Activated T-cell treated with anti-CD3 and anti-CD28 coated beads, Interleukin-2, amount 50 U/mL, for 24 hours (primary cell): Measurements from ENCODE around the gene PTPRS.

Experiments used
- DNase-seq: peaks from one replicate; pipeline ENCODE4 v3.0.0-alpha.2; 2020
- H3K27ac Mint-ChIP-seq: 2 replicates; pipeline ENCODE4 v1.8.0; 2020; ENCODE audit warnings: mild to moderate bottlenecking, mixed read lengths
- H3K27me3 Mint-ChIP-seq: 2 replicates; pipeline ENCODE4 v1.8.0; 2020; ENCODE audit warnings: mixed read lengths
- H3K36me3 Mint-ChIP-seq: 2 replicates; pipeline ENCODE4 v1.8.0; 2020; ENCODE audit warnings: low read depth, mixed read lengths
- H3K4me1 Mint-ChIP-seq: 2 replicates; pipeline ENCODE4 v1.8.0; 2020; ENCODE audit warnings: low read depth, mixed read lengths
- H3K4me3 Mint-ChIP-seq: 2 replicates; pipeline ENCODE4 v1.8.0; 2020; ENCODE audit warnings: mild to moderate bottlenecking, moderate library complexity, mixed read lengths
- H3K9me3 Mint-ChIP-seq: 2 replicates; pipeline ENCODE4 v1.8.0; 2020; ENCODE audit warnings: mixed read lengths

PTPRS gene

DNA sequence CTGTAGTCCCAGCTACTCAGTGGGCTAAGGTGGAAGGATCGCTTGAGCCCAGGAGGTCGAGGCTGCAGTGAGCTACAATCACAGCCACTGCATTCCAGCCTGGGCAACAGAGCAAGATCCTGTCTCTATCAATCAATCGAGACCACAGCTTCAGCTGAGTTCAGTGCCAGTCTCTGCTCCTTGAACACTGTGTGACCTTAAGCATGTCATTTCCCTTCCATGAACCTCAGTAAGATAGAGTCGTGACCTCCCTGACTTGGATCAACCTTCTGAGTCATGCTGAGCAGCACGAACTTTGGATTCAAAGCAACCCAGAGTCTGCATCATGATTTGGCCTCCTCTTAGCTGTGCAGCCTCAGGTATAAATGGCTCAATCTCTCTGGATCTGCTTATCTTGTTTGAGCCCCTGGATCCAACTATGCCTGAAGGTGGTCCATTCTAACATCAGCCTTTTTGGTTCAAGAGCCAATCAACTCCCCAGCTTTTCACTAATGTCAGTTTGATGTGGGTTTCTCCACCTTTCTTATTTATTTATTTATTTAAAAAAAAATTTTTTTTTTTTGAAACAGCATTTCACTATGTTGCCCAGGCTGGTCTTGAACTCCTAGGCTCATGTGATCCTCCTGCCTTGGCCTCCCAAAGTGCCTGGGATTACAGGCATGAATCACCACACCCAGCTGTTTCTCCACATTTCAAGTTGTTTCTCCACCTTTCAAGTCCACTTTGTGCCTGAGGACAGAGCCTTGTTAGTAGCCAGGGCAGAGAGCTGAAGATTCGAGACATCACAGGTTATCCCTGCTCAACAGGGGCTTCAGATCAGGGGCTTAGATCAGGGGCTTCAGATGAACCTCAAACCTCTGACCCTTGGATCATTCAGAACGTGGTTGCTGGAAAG, 26.4 kb downstream of the PTPRS start:
- Mint-ChIP-seq H3K27me3 (peaks cover 10% of the 10 kb centered on the region), H3K36me3 (no peaks in the 10 kb centered on the region), H3K4me3 (no peak overlapping the region), H3K4me1 (no peaks in the 10 kb centered on the region), H3K9me3 (no peaks in the 10 kb centered on the region), H3K27ac (no peak overlapping the region)
- no peak for DNase-seq

DNA sequence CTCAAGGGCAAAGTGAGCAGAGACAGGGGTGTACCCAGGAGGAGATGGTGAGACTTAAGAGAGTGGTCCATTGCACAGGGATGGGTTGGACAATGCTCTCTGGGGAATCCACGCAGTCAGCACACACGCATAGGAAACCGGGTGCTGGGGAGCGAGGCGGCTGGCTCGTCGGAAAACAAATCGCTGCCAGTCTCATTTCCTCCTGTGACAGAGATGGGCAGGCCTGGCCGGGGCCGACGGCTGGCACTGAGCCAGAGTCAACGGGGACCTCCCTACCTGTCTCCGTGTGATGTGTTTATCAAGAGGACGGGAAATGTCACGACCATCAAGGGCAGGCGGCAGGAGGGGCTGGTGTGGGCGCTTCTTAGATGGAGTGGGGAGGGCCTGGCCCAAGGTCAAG, 27.3 kb downstream of the PTPRS start:
- no peak overlapping the region for H3K27ac Mint-ChIP-seq
- H3K4me1 Mint-ChIP-seq: no peaks in the 10 kb centered on the region
- peaks cover 10% of the 10 kb centered on the region for H3K27me3 Mint-ChIP-seq
- no peak overlapping the region for H3K4me3 Mint-ChIP-seq
- H3K36me3 Mint-ChIP-seq: no peaks in the 10 kb centered on the region
- H3K9me3 Mint-ChIP-seq: no peaks in the 10 kb centered on the region
- no peak for DNase-seq

DNA sequence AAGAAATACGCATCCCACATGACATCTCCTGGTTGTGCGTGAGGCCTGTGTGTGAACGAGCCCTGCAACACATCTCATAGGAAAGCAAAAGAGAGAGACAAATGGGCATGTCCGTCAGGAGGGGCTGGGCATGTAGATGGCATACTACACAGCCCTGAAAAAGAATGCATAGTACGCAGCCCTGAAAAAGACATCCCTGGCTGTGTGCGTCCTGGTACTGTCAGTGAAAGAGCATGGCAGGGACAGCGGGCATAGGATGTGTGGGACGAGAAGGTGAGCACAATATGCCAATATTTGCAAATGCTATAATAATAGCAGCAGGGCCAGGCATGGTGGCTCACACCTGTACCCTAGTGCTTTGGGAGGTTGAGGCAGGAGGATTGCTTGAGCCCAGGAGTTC, 28.6 kb downstream of the PTPRS start:
- H3K36me3 Mint-ChIP-seq: no peaks in the 10 kb centered on the region

DNA sequence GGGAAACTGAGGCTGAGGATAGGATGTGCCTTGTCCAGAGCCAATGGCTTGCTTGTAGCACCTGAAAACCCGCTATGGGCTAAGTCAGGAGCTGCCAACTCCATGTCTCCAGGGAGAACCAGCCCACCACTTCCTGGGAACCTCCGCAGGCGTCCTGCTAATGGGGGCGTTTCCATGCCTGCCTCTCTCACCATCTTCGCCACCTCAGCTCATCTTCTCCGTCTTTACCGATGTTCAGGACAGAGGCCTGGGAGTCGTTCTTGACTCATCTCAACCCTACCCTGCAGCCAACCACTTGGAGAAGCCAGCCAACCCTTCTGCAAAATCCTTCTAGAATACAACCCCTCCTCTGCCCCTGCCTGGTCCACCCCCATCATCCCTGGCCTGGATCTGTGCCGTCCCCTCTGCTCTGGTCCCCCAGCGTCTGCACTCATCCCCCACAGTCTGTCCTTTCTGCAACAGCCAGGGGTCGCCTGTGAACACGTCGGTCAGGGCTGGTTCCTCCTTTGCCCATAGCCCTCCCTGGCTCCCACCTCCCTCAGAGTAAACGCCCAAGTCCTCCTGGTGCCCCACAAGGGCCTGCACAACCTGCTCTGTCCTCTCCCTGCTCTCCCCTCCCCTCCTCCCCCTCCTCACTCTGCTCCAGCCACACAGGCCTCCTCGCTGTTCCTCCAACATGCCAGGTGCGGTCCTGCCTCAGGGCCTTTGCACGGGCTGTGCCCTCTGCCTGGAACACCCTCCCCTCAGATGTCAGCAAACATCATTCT, 31.0 kb downstream of the PTPRS start:
- DNase-seq: no peak
- H3K4me1 Mint-ChIP-seq: no peaks in the 10 kb centered on the region
- no peak overlapping the region for H3K4me3 Mint-ChIP-seq
- H3K9me3 Mint-ChIP-seq: no peaks in the 10 kb centered on the region
- H3K27me3 Mint-ChIP-seq: peaks cover 6% of the 10 kb centered on the region
- no peak overlapping the region for H3K27ac Mint-ChIP-seq
- H3K36me3 Mint-ChIP-seq: no peaks in the 10 kb centered on the region

More for the DNA sequence above, 28.6 kb downstream of the PTPRS start:
- Mint-ChIP-seq H3K27me3 (peaks cover 10% of the 10 kb centered on the region), H3K4me1 (no peaks in the 10 kb centered on the region), H3K27ac (no peak overlapping the region), H3K9me3 (no peaks in the 10 kb centered on the region), H3K4me3 (no peak overlapping the region)
- no peak for DNase-seq

DNA sequence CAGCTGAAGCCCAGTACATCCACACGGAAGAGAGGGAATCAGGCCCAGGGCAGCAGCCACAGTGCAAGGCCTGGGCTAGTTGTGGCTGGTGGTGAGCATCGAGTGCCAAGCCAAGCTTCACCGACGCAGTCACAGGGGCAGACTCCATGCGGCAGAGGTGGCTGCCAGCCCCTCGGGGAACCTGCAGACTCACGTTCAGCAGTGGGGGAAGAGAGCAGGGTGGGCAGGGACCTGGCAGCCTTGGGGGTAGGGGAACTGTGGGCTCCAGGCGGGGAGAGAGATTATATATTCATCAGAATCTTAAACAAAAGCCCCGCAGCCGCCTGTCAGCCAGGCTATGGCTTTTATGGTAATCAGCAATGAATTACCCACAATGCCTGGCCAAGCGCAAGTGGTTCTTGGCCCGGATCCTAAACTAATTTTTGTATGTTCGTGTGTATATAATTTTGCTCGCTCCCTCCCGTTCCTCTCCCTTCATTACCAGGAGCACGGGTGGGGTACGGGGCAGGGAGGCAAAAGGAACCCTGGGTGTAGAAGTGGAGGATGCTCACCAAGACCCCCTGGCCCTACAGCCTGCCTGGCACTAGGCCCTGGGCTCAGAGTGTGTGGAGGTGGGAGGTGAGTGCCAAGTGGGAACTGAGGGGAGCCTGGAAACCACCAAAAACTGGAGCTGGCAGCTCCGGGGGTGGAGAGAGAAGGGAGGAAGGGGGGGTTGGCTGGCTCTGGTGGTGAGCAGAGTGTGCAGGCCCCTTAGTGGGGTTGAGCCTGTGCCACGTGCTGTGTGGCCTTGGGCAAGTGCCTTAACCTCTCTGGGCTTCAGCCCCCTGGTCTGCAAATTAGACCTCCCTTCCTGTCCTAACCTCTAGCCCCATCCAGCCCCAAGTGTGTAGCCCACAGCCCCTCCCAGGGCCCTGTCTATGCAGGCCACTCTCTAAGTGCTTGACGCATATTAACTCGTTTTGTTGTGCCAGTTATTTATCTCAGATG, 31.9 kb downstream of the PTPRS start:
- no peaks in the 10 kb centered on the region for H3K9me3 Mint-ChIP-seq
- H3K27ac Mint-ChIP-seq: no peak overlapping the region
- peaks cover 6% of the 10 kb centered on the region for H3K27me3 Mint-ChIP-seq
- no peaks in the 10 kb centered on the region for H3K36me3 Mint-ChIP-seq
- no peak overlapping the region for H3K4me3 Mint-ChIP-seq
- no peaks in the 10 kb centered on the region for H3K4me1 Mint-ChIP-seq
- DNase-seq: no peak

DNA sequence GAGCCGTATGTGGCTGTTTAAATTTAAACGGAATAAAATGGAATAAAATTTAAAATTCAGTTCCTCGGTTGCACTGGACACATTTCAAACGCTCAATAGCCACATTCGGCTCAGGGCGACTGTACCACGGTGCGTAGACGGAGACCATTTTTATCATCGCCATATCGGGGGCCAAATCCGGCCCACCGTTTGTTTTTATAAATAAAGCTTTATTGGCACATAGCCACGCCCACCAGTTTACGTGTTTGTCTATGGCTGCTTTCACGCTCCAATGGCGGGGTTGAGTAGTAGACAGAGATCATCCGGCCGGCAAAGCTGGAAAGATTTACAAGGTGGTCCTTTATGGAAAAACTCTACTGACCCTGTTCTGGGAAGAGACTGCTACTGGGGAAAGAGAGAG, 33.0 kb downstream of the PTPRS start:
- Mint-ChIP-seq H3K27ac (no peak overlapping the region), H3K9me3 (no peaks in the 10 kb centered on the region), H3K27me3 (peaks cover 6% of the 10 kb centered on the region), H3K4me1 (no peaks in the 10 kb centered on the region), H3K4me3 (no peak overlapping the region), H3K36me3 (no peaks in the 10 kb centered on the region)
- no peak for DNase-seq

DNA sequence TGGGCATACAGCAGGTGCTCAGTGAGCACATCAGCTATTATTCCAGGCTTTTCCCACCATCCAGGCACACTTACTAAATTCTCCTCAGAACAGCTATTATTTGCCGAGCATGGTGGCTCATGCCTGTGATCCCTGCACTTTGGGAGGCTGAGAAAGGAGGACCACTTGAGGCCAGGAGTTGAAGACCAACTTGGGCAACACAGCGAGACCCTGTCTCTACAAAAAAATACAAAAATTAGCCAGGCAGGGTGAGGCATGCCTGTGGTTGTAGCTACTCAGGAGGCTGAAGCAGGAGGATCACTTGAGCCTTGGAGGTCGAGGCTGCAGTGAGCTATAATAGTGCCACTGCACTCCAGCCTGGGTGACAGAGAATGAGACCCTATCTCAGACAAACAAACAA, 35.4 kb downstream of the PTPRS start:
- no peak for DNase-seq
- no peaks in the 10 kb centered on the region for H3K4me1 Mint-ChIP-seq
- no peak overlapping the region for H3K4me3 Mint-ChIP-seq
- H3K36me3 Mint-ChIP-seq: no peaks in the 10 kb centered on the region
- no peaks in the 10 kb centered on the region for H3K9me3 Mint-ChIP-seq
- no peak overlapping the region for H3K27ac Mint-ChIP-seq
- no peaks in the 10 kb centered on the region for H3K27me3 Mint-ChIP-seq

DNA sequence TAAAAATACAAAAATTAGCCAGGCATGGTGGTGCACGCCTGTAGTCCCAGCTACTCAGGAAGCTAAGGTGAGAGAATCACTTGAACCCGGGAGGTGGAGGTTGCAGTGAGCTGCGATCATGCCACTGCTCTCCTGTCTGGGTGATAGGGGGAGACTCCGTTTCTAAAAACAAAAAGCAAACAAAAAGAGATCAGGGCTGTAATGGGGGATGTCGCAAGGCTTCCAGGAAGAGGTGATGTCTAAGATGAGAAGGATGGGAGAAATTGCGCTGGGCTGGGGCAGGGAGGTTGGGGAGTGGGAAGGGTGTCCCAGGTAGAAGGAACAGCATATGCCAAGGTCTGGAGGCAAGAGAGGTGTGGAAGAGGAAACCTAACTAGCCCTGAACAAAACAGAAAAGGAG, 36.1 kb downstream of the PTPRS start:
- no peaks in the 10 kb centered on the region for H3K36me3 Mint-ChIP-seq
- H3K27ac Mint-ChIP-seq: no peak overlapping the region
- H3K4me3 Mint-ChIP-seq: no peak overlapping the region
- H3K27me3 Mint-ChIP-seq: no peaks in the 10 kb centered on the region
- H3K9me3 Mint-ChIP-seq: no peaks in the 10 kb centered on the region
- DNase-seq: no peak
- no peaks in the 10 kb centered on the region for H3K4me1 Mint-ChIP-seq

DNA sequence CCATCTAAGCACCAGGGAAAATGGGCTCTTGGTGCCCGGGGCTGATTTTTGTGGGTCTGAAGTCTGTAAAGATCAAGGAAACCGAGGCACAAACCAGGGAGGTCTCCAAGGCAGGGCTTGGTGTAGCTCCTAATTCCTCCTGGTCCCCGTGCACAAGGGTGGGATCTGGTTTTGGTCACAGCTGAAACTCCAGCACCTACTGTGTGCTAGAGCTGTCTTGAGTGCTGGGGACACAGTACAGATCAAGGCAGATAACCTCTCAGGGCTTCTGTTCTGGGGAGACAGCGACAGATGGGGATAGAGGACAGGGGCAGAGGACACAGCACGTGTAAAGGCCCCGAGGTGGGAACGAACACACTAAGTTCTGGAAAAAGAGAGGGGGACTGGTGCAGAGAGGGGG, 37.4 kb downstream of the PTPRS start:
- H3K9me3 Mint-ChIP-seq: no peaks in the 10 kb centered on the region
- H3K27me3 Mint-ChIP-seq: no peaks in the 10 kb centered on the region

DNA sequence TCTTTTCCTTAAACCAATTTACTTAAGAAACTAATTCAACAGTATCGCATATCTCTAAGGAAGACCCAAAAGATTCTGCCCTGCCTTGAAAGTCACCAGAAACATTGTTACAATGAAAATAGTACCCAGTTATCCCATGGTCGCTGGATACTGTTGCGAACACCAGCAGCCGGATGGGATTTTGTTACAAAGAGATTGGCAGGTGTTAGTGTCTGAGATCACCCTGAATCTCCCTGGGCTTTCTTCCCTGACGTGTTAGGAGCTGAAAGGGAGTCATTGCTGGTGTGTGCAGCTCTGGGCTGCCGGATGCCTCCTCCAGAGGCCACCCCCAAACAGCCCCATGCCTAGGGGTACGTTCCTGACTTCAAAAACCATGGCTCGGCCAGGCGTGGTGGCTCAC, 38.2 kb downstream of the PTPRS start:
- DNase-seq: no peak
- no peak overlapping the region for H3K4me3 Mint-ChIP-seq
- no peaks in the 10 kb centered on the region for H3K36me3 Mint-ChIP-seq
- no peaks in the 10 kb centered on the region for H3K27me3 Mint-ChIP-seq
- H3K27ac Mint-ChIP-seq: no peak overlapping the region
- H3K4me1 Mint-ChIP-seq: no peaks in the 10 kb centered on the region
- H3K9me3 Mint-ChIP-seq: no peaks in the 10 kb centered on the region

More for the DNA sequence above, 37.4 kb downstream of the PTPRS start:
- Mint-ChIP-seq H3K4me1 (no peaks in the 10 kb centered on the region), H3K4me3 (no peak overlapping the region), H3K27ac (no peak overlapping the region), H3K36me3 (no peaks in the 10 kb centered on the region)
- DNase-seq: no peak

DNA sequence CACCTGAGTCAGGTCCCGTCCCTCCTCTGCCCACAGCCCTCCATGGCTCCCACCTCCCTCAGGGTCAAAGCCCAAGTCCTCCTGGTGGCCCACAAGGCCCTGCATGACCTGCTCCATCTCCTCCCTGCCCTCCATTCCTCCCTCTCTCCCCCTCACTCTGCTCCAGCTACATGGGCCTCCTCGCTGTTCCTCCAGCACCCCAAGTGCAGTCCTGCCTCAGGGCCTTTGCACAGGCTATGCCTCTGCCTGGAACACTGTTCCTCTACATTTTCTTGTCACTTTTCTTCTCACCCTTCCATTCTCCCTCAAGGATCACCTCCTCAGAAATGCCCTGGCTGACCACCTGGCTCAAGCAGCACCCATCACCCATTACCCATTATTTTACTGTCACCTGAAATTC, 41.5 kb downstream of the PTPRS start:
- DNase-seq: no peak
- H3K36me3 Mint-ChIP-seq: no peaks in the 10 kb centered on the region
- H3K4me1 Mint-ChIP-seq: no peaks in the 10 kb centered on the region
- H3K27me3 Mint-ChIP-seq: peaks cover 5% of the 10 kb centered on the region
- H3K27ac Mint-ChIP-seq: no peak overlapping the region
- no peak overlapping the region for H3K4me3 Mint-ChIP-seq
- no peaks in the 10 kb centered on the region for H3K9me3 Mint-ChIP-seq

DNA sequence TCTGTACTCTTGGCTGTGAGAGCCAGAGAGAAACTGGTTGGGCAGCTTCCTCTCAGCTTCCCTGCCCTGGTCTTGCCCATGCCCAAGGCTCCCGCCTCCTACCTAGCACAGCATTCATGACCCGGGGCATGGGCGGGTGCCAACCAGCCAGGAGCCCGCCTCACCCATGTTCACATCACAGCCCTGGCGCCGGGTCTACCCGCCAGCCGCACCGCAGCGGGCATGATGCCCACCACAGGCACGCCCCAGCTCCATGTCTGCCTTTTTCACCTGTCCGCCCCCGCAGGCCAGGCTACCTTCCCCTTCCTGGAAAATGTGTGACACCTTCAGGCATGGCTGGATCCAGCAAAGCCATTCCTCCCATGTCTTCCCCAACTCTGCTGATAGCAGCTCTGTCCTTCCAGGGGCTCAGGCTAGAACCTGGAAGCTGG, 42.1 kb downstream of the PTPRS start:
- Mint-ChIP-seq H3K27ac (no peak overlapping the region), H3K36me3 (no peaks in the 10 kb centered on the region), H3K4me1 (peaks cover 2% of the 10 kb centered on the region), H3K9me3 (no peaks in the 10 kb centered on the region), H3K27me3 (peaks cover 10% of the 10 kb centered on the region), H3K4me3 (no peak overlapping the region)
- no peak for DNase-seq

DNA sequence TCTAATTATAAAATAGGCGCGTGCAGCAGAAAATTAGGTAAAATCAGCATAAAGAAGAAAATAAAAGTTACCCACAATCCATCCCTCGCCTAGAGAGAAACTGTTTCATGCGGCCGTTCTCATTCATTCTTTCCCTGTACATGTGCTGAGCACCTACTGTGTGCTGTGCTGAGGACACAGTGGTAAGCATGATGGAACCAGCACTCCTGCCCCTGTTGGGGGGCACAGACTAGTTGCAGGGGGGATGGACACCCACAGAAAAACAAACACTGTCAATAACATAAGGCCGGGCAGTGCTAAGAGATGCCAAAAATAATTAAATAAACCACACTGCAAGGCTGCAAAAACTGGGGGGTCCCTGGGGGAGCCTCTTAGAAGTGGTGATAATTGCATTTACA, 43.3 kb downstream of the PTPRS start:
- no peak for DNase-seq
- no peak overlapping the region for H3K4me3 Mint-ChIP-seq
- no peak overlapping the region for H3K27ac Mint-ChIP-seq
- H3K27me3 Mint-ChIP-seq: peaks cover 12% of the 10 kb centered on the region
- H3K36me3 Mint-ChIP-seq: no peaks in the 10 kb centered on the region
- no peaks in the 10 kb centered on the region for H3K9me3 Mint-ChIP-seq
- H3K4me1 Mint-ChIP-seq: peaks cover 8% of the 10 kb centered on the region
